Activated CD4-positive, alpha-beta T cell treated with anti-CD3 and anti-CD28 coated beads, Interleukin-2, amount 50 U/mL, for 1 hour (primary cell): Measurements from ENCODE around the gene GTF2H2C.
A peak's percentile ranks its signal among the peaks of the same experiment; 100 is the strongest.
"Not testable (repeated sequence)": the region's sequence is repeated elsewhere in the genome, so short reads cannot be mapped to it uniquely, and the experiment has no call there.

Source experiments
- DNase-seq: peaks from one replicate; pipeline ENCODE4 v3.0.0-alpha.2; 2020

GTF2H2C gene

DNA sequence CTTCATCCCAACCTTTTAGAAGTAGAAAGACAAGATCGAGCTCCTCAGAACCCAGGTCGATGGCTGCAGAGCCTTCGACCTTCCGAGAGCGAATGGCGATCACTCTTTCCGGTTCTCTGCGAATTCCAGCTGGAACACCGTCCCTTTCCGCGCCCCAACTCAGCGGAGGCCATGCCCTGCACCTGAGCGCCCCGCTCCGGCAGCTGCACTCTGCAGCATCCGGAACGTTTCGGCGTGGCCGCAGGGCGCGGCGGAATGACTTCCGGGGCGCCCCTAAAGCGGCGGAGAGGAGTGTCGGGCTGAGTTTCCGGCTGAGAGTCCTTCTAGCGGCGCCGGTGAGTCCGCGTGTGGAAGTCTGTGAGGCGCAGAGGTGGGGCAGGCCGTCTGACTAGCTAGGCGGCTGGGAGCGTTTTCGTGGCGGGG lies at the start of gene GTF2H2C:
Gene GTF2H2C (plus strand): TSS at position 284 of the 423 bp plus-strand sequence. CDS start 4,942 bp downstream, outside the sequence.
- DNase-seq: peak; percentile 70

DNA sequence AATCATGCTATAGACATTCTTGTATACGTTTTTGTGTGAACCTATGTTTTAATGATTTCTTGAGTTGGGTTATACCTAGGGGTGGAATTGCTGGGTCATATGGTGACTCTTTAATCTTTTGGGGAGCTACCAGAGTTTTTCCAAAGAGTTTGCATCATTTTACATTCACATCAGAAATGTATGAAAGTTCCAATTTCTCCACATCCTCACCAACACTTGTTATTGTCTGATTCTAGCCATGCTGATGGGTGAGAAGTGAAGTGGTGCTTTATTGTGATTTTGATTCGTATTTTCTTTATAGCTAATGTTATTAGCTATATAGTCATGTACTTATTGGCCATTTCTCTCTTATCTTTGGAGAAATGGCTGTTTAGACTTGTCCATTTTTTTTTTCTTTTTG lies 49.3 kb upstream of the GTF2H2C start:
- DNase-seq: no peak

DNA sequence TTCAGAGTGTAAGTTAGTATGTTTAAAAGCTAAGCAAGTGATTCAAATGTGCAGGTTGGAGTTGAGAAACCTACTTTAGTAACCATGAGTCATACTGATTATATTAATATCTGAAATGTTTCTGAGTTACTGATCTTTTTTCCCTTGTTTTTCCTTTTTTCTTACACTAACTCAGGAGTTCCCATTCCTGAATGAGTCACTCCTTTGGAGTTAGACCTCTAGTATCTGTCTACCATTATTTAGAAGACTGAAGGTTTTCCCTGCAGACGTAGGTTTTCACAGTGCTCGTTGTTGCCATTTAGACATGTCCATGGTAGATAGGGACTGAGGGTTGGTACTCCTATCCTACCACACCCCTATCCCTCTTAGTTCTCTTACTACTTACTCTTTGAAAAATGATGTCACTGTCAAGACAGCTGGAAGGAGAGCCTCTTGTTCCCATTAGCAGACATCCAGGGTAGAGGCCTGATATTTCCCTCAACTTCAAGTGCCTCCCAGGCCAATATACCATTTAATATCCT lies 47.2 kb upstream of the GTF2H2C start:
- DNase-seq: no peak

DNA sequence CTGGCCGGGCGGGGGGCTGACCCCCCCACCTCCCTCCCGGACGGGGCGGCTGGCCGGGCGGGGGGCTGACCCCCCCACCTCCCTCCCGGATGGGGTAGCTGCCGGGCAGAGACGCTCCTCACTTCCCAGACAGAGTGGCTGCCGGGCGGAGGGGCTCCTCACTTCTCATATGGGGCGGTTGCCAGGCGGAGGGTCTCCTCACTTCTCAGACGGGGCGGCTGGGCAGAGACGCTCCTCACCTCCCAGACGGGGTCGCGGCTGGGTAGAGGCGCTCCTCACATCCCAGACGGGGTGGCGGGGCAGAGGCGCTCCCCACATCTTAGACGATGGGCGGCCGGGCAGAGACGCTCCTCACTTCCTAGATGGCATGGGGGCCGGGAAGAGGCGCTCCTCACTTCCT lies 44.4 kb upstream of the GTF2H2C start:
- not testable (repeated sequence) for DNase-seq

DNA sequence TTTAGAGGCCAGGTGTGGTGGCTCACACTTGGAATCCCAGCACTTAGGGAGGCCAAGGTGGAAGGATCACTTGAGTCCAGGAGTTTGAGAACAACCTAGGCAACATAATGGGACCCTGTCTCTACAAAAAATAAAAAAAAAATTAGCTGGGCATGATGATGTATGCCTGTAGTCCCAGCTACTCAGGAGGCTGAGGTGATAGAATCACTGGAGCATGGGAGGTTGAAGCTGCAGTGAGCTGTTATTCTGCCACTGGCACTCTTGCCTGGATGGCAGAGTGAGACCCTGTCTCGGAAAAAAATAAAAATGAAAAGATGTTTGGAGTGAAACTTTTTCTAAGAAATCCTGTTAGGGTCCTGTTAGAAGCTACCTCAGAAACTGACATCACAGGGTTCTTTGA lies 43.2 kb upstream of the GTF2H2C start:
- DNase-seq: no peak

DNA sequence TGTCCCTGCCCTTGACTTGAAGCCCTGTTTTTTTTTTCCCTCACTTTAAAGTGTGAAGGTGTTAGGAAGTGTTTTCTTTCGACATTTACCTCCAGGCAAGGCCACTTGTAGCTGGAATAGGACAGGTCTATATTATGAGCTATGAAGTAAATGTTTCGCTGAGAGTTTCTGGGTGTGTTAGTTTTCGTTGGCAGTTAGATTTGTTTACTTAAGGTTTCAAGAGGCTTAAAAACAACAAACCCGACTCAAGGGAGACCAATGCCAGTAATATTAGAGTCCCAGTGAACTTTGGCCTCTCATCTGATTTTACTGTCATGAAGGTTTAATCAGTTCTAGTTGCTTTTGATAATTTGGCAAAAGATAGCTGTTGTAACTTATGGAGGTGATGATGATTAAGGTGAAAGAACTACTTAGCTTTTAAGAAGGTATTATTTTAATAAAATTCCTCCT lies 42.2 kb upstream of the GTF2H2C start:
- DNase-seq: no peak

DNA sequence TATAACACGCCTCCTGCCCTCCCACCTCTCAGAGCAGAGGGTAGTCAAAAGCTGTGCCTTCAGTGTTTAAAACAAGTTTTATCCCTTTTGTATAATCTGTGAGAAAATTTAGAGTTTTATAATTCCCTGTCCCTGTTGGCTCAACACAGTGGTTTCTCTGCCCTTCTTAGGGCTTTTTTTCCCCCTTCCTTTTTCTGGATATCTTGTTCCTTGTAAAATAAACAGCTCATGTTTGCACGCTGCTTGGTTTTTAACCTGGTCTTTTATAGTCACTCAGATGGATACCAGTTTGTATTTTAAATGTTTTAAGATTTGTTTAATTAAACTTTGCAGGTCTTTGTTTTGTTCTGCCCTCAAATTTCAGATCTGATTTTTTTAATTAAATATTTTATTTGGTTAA lies 40.7 kb upstream of the GTF2H2C start:
- no peak for DNase-seq

DNA sequence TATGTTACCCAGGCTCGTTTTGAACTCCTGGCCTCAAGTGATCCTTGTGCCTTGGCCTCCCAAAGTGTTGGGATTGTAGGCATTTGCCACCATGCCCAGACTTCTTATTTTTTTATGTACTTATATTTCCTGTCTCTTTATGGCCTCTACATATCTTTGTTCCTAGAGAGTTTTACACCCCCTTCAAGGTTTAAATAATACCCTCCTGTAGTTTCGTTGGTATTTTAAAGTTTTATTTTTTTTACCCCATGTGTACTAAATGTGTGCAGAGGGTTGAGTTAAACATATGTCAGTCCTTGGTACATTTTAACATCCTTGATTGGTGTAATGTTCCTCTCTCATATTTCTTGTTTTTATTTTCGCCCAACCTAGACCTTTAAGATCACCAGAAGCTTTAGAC lies 38.0 kb upstream of the GTF2H2C start:
- no peak for DNase-seq

DNA sequence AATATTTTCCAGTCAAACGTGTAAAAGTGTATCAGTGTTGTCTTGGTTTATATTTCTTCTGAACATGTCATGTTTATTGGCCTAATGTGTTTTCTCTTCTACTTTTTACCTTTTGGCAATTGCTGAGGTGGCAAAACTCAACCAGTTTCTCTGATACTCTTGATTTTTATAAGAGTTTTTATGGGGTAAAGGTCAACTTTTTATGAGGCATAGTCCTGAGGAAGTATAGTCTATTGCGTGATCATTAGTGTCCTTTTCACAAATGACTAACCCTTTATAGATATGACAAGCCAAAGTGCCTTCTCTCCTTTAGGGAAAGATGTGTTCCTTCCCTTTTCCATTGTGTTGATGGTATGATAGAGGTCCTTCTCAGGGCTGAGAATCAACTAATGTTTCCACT lies 34.5 kb upstream of the GTF2H2C start:
- no peak for DNase-seq

DNA sequence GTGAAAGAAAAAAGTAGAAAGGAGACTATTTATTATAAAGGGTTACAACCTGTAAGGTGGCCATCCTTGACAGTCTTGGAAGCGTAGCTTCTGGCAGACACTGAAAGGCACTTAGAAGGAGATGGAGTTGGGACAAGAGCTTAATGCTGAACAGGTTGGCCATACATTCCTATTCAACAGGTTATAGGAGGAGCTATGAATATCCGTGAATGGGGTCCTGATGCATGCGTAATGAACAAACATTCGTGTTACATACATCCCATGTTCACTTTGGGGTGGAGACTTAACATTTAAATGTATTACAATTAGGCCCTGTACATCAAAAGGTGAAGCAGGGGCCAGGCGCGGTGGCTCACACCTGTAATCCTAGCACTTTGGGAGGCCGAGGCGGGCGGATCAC lies 33.3 kb upstream of the GTF2H2C start:
- DNase-seq: no peak

DNA sequence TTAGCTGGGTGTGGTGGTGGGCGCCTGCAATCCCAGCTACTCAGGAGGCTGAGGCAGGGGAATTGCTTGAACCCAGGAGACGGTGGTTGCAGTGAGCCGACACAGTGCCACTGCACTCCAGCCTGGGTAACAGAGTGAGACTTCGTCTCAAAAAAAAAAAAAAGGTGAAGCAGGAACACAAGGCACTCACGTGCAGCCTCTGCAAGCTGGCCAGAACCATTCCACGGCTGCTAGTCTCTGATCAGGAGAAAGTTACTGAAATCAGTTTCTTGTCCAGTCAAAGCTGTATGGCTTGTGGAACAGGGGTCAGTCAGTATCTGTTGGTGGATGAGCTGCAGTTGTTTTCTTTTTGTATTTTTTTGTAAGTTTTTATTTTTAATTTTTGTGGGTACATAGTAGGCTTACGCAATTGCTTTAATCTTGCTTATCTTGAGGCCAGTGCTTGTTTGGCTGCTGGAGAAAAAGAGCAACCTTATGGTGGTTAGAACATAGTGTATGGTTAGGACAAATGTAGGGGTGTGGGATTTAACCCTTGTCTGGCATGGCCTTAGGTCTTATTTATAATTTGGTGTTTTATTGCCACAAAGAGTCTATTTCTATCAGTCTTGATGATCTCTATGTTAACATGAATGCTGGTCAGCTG lies 32.7 kb upstream of the GTF2H2C start:
- DNase-seq: no peak

DNA sequence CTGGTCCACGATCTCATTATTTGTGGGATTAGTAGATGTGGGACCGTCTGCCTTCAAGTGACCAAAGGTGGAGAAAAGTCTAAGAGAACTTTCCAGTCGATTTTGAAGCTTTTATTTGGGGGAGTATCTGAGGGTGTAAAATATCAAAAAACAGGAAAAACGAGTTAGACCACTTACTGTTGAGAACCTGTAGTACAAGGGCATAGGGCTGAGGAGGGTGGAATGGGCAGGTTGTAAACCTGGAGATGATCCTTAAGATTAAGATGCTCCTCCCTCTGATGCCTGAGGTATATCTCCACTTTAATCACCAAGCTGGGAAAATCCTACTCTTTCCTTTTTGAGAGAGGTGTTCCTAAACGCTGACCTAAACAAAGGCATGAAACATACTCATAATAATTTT lies 32.0 kb upstream of the GTF2H2C start:
- DNase-seq: no peak

DNA sequence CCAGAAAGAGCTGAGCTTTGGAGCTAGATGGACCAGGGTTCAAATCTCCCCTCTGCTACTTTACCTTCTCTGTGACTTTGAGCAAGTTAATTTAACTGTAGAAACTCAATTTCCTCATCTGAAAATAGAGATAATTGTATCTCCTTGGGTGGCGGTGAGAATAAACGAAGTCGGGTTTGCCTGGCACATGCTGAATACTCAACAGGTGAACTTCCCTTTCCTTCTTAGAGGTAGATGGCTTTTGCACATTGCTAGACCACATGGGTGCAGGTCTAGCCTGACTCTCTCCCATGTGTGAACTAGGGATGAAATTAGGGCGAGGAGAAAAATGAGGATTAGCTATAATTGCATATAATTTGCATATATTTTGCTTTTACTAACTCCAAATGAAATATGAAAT lies 31.4 kb upstream of the GTF2H2C start:
- no peak for DNase-seq

DNA sequence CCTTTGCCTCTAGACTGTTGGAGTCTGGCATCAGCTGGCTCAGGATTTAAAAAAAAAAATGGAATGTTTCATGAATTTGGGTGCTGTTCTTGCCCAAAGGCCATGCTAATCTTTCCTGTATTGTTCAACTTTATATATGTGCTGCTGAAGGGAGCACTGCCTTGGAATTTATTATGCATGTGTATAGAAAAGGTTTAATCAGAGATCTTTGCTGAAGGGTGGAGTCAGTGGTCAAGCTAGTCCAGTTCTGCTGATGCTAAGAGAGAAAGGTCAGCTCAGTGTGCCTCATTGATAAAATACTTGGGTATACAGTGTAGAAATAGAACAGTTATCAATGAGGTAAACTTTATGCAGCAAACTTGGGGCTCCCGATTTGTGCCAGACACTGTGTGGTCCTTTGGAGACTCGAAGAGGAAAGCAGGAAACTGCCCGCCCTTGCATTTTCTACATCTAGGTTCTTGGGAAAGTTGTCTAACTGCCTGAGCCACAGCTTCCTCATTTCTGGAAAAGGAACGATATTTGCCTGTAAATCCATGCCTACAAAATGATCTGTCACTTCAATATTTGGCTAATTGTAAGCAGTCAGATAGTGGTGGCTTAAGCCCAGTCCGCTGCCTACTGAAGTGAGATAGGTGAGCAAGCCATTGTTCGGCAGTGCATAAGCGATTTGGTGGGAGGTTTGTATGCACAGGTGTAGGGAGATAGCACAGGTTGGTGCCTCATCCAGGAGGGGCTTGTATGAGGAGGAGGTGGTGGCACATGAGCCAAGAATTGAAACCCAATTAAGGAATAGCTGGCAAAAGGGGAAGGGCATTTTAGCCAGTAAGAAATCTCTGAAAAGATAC lies 29.2 kb upstream of the GTF2H2C start:
- DNase-seq: no peak

DNA sequence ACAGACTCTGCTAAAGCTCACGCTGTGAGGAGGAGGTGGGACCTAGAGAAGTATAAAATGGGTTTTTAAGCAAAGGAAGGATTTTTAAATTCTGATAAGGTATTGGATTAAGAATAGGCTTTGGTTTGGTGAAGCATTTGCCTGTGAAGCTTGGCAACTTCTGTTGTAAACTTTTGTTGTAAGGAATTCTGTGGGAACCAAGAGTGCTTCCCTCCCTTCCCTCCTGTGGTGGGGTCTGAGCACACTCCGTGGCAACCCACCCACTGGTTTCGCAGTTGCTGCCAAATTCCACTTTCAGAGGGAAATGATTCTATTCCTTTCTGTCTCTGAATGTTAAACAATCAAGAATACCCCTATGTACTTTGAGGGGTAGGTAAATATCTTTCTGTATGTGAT lies 28.6 kb upstream of the GTF2H2C start:
- no peak for DNase-seq

DNA sequence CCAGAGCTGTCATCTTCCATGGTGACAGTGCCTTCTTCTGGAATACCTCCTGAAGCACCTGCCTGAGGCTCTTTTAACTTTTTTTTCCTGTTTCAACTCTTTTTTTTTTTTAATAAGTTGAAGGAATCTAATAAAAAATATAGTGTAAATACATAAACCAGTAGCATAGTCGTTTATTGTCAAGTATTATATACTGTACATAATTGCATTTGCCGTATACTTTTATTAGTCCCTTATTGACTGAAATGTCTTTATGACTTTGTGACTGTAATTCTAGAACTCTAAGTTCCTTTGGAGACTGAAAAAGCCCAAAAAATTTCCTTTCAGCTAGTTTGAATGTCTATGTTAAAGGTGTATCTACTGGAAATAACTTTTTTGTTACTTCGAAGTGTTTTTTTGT lies 22.1 kb upstream of the GTF2H2C start:
- DNase-seq: not testable (repeated sequence)

DNA sequence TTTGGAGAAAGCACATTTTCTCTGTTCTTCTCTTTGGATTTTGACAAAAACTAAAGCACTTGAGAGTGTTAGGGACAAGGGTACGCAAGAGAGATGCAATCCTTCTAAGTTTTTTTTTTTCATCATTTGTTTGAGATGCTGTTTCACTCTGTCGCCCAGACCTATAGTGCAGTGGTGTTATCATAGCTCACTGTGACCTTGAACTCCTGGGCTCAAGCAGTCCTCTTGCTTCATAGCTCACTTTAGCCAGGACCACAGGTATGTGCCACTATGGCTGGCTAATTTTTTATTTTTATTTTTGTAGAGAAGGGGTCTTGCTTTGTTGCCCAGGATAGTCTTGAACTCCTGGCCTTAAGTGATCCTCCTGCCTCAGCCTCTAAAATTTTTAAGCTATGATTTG lies 21.3 kb upstream of the GTF2H2C start:
- not testable (repeated sequence) for DNase-seq

DNA sequence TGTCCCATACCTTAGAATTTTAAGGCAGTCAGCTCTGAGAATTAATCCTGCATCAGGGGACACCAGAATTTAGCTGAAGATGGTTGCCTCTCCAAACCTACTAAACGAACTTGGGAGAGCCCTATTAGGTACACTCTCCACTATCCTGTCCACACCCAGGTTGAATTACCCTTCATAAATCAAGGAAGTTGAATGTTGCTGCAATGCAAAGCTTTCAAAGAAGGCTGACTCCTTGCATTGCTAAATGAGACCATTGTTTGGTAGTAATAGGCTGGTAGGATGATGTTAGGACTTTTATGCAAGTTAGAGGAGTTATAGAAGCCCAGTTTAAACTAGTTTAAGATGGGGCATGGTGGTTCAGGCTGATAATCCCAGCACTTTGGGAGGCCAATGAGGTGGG lies 18.6 kb upstream of the GTF2H2C start:
- not testable (repeated sequence) for DNase-seq

DNA sequence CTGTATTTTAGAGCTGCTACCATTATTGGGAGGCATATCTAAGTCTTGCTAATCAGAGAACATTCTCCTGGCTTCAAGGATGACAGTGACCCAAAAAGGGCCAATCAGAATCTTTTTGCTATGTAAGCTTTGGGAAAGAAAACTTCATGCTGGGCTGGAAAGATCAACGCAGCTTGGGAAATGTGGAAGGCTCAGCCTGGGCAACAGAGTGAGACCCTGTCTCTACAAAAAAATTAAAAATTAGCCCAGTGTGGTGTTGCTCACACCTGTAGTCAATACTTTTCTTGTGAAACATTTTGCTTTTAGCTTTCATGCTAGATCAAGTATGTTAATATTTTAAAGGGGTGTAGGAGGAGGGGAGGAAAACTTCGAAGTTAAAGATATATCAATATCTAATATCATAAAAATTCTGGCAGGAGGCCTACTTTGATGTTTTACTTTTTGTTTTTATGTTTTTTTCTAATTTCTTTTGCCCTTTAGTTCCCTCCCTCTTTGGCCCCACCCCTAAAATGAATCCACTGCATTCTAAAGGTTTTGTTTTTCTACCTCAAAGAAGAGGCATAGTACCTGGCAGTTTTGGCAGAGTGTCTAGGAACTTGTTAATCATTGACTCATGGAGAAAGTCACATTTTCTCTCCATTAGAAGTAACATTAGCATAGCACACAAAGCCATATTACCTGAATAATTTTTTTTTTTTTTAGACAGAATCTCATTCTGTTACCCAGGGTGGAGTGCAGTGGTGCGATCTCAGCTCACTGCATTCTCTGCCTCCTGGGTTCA lies 17.0 kb upstream of the GTF2H2C start:
- DNase-seq: not testable (repeated sequence)

DNA sequence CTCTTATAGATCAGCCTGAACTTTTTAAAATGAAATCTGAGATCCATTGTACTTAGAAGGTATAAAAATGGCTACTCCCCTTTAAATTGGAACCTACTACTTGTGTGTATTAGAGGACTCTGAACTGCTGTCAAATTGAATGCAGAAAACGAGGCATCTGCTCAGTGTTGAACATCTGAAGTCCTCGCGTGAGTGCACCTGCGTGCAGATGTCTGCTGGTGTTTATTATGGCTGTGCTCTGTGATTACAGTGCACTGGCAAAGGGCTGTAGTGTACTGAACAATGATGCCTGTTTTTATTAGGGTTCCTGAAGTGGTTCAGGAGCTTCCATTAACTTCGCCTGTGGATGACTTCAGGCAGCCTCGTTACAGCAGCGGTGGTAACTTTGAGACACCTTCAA lies 15.4 kb upstream of the GTF2H2C start:
- not testable (repeated sequence) for DNase-seq

DNA sequence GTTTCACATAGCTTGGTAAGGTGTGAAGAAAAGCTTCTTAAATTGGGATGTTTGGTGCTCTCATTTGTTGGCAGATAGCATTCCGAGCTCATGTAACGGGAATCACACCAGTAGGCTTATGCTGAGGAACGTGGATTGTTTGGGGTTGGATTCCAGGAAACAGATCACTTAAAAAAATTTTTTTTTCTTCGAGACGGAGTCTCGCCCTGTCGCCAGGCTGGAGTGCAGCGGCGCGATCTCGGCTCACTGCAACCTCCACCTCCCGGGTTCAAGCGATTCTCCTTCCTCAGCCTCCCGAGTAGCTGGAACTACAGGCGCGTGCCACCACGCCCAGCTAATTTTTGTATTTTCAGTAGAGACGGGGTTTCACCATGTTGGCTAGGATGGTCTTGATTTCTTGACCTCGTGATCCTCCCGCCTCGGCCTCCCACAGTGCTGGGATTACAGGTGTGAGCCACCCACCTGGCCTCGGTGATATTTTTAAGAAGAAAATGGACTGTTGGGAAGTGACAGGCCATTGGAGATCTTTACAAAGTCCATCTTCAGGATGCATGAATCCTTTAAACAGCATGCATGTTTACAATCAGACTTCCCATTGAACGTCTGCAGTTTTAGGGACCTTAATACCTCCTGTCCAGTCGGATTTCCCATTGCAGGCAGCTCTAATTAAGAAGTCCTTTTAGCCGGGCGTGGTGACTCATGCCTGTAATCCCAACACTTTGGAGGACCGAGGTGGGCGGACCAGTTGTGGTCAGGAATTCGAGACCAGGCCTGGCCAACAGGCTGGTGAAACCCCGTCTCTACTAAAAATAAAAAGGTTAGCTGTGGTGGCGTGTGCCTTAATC lies 818 bp downstream of the GTF2H2C start:
- not testable (repeated sequence) for DNase-seq

DNA sequence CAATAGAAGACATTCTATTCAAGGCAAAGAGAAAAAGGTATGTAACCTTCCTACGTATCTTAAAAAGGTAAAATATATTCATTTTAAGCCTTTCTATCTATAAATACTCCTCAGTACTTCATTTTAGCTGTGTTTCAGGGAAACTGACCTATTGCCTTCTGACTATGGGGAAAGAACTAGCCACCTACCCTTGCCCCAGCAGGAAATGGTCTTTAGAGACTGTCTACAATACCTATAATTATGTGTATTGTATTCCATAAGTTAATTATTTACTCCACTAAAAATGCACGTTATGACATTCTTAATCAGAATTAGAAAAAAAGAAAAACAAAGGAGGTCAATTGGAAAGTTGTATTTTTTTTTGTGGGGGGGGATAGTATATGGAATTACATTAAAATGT lies 6.2 kb downstream of the GTF2H2C start:
- DNase-seq: not testable (repeated sequence)
